Lung microvascular endothelial cell (primary cell): ENCODE results near the gene MAPK8IP2. TPM values are rescaled to one million over a fixed set of nuclear protein-coding genes. Genes with fewer than 3 reads are reported as not detected.

Experiments
- DNase-seq, 2 donors: peaks; one replicate each; pipeline versions ENCODE4 v3.0.0 to v3.0.0-alpha.2; 2010; ENCODE audit warnings: low read depth in 2 of 2
- total RNA-seq: library from RNA; depleted of rRNA; stranded (reverse); fragments of >200 nt; gene quantifications from 2 replicates; pipeline ENCODE4 v1.2.1, GENCODE V29; 2014

MAPK8IP2 gene
- total RNA-seq, 1 donor from 2014 or later: 0.20 TPM

- no peak for DNase-seq
These were observed 25.1 kb upstream of the MAPK8IP2 start for GRCh38 chr22:50575426-50575941.

GRCh38 chr22:50576070-50576469, 24.5 kb upstream of the MAPK8IP2 start:
- peak; percentile 79 to 88 for DNase-seq

- no peak for DNase-seq
These were observed 23.5 kb upstream of the MAPK8IP2 start for GRCh38 chr22:50576806-50577696.

- DNase-seq: no peak
These were observed 23.0 kb upstream of the MAPK8IP2 start for GRCh38 chr22:50577697-50577986.

- no peak for DNase-seq
These were observed 22.4 kb upstream of the MAPK8IP2 start, which contains the start of gene CPT1B for GRCh38 chr22:50577987-50578775. Gene CPT1B, minus strand, starts transcription at chr22:50578427. Its CDS starts 512 bp downstream, at chr22:50577915.

- no peak for DNase-seq
These were observed 21.8 kb upstream of the MAPK8IP2 start for GRCh38 chr22:50578776-50579310.

GRCh38 chr22:50579752-50580151, 20.8 kb upstream of the MAPK8IP2 start:
- DNase-seq: no peak

GRCh38 chr22:50581031-50581949, 19.3 kb upstream of the MAPK8IP2 start:
- no peak for DNase-seq

GRCh38 chr22:50581950-50582492, 18.6 kb upstream of the MAPK8IP2 start:
- peak; percentile 21 to 49 for DNase-seq

GRCh38 chr22:50582493-50583293, 17.9 kb upstream of the MAPK8IP2 start, which contains the start of gene CHKB:
Gene CHKB, minus strand, starts transcription at chr22:50582849. Its CDS starts 68 bp downstream, at chr22:50582781.
- DNase-seq: peak; percentile 98

GRCh38 chr22:50583294-50583861, 17.2 kb upstream of the MAPK8IP2 start:
- no peak for DNase-seq

- DNase-seq: no peak
These were observed 16.2 kb upstream of the MAPK8IP2 start for GRCh38 chr22:50584106-50585096.

GRCh38 chr22:50585238-50585637, 15.4 kb upstream of the MAPK8IP2 start:
- no peak for DNase-seq

- no peak for DNase-seq
These were observed 14.8 kb upstream of the MAPK8IP2 start for GRCh38 chr22:50585781-50586180.

GRCh38 chr22:50586416-50586815, 14.2 kb upstream of the MAPK8IP2 start:
- no peak for DNase-seq

- no peak for DNase-seq
These were observed 13.2 kb upstream of the MAPK8IP2 start for GRCh38 chr22:50587407-50587806.

GRCh38 chr22:50595189-50595588, 5.4 kb upstream of the MAPK8IP2 start:
- DNase-seq: no peak

- DNase-seq: no peak
These were observed 3.5 kb upstream of the MAPK8IP2 start for GRCh38 chr22:50597097-50597496.
